ENCODE results near the gene NFU1. TPM values are rescaled to one million over a fixed set of nuclear protein-coding genes. Genes with fewer than 3 reads are reported as not detected.

The NFU1 gene
- total and polyA plus RNA-seq, 2 of the 13 experiments (the other 11 are each of a cell fraction or from before 2014, with no cell fraction given), result 39.1 to 84.0 TPM

DNA sequence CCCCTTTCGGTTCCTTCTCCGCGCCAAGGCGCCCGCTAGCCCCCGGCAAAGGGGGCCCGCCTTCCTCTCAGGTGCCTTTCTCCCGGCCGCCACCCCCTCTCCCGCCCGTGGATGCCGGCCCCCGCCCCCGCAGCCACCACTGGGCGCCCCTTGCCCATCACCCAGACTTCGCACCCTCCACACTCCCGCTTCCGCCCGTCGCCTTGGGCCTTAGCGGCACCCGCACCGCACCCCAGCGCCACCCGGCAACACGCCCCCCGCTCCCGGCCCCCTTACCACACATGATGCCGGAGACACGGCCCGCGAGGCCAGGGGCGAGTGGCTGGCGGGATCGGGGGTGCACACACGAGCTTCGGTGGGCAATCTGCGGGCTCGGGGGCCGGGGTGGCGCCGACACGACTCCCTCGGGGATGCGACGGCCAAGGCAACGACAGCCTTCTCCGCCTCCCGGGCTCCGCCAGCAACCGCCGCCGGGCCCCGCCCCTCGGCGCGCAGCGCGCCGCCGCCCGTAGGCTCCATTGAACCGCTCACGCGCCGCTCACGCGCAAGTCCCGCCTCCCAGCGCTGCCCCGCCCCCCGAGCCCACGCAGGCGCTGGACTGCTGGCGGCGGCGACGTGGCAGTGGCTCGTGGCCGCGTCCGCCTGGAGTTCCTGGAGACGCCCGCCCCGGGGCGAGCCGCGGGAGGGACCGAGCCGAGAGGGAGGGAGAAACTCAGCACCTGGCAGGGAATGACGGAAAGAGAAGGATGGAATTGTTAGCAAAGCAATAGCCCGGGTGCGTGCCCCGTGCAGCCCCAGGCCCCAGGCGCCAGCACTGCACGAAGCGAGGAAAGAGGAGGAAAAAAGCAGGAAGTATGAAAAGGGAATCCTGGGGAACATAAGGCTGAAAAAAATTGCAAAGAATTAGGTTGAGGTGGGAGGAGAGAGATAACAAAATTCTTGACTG, 50.2 kb downstream of the NFU1 start, which contains the start of gene GFPT1 (continued):
- TF ChIP-seq SP5 (CRISPR knock-in tag; IDR thresholded peaks at IDR 0.05; ENCODE audit: borderline replicate concordance, low read depth) (peak; percentile 87), ZNF543 (CRISPR knock-in tag; IDR thresholded peaks at IDR 0.05) (no peak; the same call in 1 of the 2 replicates), ZSCAN29 (CRISPR knock-in tag; conservative IDR thresholded peaks at IDR 0.05) (peak; percentile 66; the same call in 1 of the 2 replicates), HOXA7 (CRISPR knock-in tag; IDR thresholded peaks at IDR 0.05) (peak; percentile 87; the same call in 1 of the 2 replicates), SSRP1 (CRISPR knock-in tag; IDR thresholded peaks at IDR 0.05) (no peak), HNRNPH1 (optimal IDR thresholded peaks at IDR 0.05; ENCODE audit: low read depth, low read length) (no peak), HOXD1 (CRISPR knock-in tag; IDR thresholded peaks at IDR 0.05) (peak; percentile 60; the same call in 1 of the 2 replicates), ZBTB8A (CRISPR knock-in tag; IDR thresholded peaks at IDR 0.05; ENCODE audit: borderline replicate concordance, low read depth) (no peak; the same call in 1 of the 2 replicates), ZFP37 (CRISPR knock-in tag; IDR thresholded peaks at IDR 0.05; ENCODE audit: borderline replicate concordance) (no peak), XRCC5 (optimal IDR thresholded peaks at IDR 0.05; ENCODE audit: low read length) (peak; percentile 75), ZNF263 (CRISPR knock-in tag; IDR thresholded peaks at IDR 0.05) (peak; percentile 58; the same call in 1 of the 2 replicates), FOXA1 (IDR thresholded peaks at IDR 0.05) (no peak), FOXA1 (CRISPR knock-in tag; IDR thresholded peaks at IDR 0.05) (no peak; the same call in 1 of the 2 replicates), ZNF350 (CRISPR knock-in tag; IDR thresholded peaks at IDR 0.05; ENCODE audit: borderline replicate concordance, low read depth) (peak; percentile 79), BRCA1 (CRISPR knock-in tag; IDR thresholded peaks at IDR 0.05) (0 out of 2 replicates have a peak, but pooled peaks have one; percentile 34)
- TF ChIP-seq, protein P1, sequence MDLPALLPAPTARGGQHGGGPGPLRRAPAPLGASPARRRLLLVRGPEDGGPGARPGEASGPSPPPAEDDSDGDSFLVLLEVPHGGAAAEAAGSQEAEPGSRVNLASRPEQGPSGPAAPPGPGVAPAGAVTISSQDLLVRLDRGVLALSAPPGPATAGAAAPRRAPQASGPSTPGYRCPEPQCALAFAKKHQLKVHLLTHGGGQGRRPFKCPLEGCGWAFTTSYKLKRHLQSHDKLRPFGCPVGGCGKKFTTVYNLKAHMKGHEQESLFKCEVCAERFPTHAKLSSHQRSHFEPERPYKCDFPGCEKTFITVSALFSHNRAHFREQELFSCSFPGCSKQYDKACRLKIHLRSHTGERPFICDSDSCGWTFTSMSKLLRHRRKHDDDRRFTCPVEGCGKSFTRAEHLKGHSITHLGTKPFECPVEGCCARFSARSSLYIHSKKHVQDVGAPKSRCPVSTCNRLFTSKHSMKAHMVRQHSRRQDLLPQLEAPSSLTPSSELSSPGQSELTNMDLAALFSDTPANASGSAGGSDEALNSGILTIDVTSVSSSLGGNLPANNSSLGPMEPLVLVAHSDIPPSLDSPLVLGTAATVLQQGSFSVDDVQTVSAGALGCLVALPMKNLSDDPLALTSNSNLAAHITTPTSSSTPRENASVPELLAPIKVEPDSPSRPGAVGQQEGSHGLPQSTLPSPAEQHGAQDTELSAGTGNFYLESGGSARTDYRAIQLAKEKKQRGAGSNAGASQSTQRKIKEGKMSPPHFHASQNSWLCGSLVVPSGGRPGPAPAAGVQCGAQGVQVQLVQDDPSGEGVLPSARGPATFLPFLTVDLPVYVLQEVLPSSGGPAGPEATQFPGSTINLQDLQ (CRISPR knock-in tag; IDR thresholded peaks at IDR 0.05), result no peak
- TF ChIP-seq, protein P2, sequence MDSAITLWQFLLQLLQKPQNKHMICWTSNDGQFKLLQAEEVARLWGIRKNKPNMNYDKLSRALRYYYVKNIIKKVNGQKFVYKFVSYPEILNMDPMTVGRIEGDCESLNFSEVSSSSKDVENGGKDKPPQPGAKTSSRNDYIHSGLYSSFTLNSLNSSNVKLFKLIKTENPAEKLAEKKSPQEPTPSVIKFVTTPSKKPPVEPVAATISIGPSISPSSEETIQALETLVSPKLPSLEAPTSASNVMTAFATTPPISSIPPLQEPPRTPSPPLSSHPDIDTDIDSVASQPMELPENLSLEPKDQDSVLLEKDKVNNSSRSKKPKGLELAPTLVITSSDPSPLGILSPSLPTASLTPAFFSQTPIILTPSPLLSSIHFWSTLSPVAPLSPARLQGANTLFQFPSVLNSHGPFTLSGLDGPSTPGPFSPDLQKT (CRISPR knock-in tag; IDR thresholded peaks at IDR 0.05; ENCODE audit: borderline replicate concordance), result 0 out of 2 replicates have a peak, but pooled peaks have one; percentile 38
- TF ChIP-seq, protein P3, sequence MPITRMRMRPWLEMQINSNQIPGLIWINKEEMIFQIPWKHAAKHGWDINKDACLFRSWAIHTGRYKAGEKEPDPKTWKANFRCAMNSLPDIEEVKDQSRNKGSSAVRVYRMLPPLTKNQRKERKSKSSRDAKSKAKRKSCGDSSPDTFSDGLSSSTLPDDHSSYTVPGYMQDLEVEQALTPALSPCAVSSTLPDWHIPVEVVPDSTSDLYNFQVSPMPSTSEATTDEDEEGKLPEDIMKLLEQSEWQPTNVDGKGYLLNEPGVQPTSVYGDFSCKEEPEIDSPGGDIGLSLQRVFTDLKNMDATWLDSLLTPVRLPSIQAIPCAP (CRISPR knock-in tag; IDR thresholded peaks at IDR 0.05; ENCODE audit: low read depth), result peak; percentile 91
- TF ChIP-seq, protein P4, sequence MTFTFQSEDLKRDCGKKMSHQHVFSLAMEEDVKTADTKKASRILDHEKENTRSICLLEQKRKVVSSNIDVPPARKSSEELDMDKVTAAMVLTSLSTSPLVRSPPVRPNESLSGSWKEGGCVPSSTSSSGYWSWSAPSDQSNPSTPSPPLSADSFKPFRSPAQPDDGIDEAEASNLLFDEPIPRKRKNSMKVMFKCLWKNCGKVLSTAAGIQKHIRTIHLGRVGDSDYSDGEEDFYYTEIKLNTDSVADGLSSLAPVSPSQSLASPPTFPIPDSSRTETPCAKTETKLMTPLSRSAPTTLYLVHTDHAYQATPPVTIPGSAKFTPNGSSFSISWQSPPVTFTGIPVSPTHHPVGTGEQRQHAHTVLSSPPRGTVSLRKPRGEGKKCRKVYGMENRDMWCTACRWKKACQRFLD (CRISPR knock-in tag; IDR thresholded peaks at IDR 0.05; ENCODE audit: borderline replicate concordance), result peak; percentile 84
- TF ChIP-seq, protein P5, sequence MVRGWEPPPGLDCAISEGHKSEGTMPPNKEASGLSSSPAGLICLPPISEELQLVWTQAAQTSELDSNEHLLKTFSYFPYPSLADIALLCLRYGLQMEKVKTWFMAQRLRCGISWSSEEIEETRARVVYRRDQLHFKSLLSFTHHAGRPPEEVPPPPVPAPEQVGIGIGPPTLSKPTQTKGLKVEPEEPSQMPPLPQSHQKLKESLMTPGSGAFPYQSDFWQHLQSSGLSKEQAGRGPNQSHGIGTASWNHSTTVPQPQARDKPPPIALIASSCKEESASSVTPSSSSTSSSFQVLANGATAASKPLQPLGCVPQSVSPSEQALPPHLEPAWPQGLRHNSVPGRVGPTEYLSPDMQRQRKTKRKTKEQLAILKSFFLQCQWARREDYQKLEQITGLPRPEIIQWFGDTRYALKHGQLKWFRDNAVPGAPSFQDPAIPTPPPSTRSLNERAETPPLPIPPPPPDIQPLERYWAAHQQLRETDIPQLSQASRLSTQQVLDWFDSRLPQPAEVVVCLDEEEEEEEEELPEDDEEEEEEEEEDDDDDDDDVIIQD (CRISPR knock-in tag; IDR thresholded peaks at IDR 0.05; ENCODE audit: low read depth), result no peak
- TF ChIP-seq, protein P6, sequence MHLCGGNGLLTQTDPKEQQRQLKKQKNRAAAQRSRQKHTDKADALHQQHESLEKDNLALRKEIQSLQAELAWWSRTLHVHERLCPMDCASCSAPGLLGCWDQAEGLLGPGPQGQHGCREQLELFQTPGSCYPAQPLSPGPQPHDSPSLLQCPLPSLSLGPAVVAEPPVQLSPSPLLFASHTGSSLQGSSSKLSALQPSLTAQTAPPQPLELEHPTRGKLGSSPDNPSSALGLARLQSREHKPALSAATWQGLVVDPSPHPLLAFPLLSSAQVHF (CRISPR knock-in tag; IDR thresholded peaks at IDR 0.05), result peak; percentile 95

Data from HepG2 (cell line).